Glutamatergic neuron (in vitro differentiated cells): ENCODE results near the gene STK24. TPM values are rescaled to one million over a fixed set of nuclear protein-coding genes. Genes with fewer than 3 reads are reported as not detected.

Experiments
- DNase-seq: peaks from one replicate; pipeline ENCODE4 v3.0.0; 2022
- H3K27ac Mint-ChIP-seq: one replicate; pipeline ENCODE4 v1.8.0; 2020; ENCODE audit warnings: mild to moderate bottlenecking, mixed read lengths, inconsistent platforms; ENCODE audit not compliant: unreplicated experiment
- H3K27me3 Mint-ChIP-seq: one replicate; pipeline ENCODE4 v1.8.0; 2020; ENCODE audit warnings: mild to moderate bottlenecking, moderate library complexity, mixed read lengths, inconsistent platforms; ENCODE audit not compliant: unreplicated experiment
- H3K36me3 Mint-ChIP-seq: one replicate; pipeline ENCODE4 v1.8.0; 2020; ENCODE audit warnings: mild to moderate bottlenecking, mixed read lengths, inconsistent platforms; ENCODE audit not compliant: unreplicated experiment
- H3K4me1 Mint-ChIP-seq: one replicate; pipeline ENCODE4 v1.8.0; 2020; ENCODE audit warnings: mild to moderate bottlenecking, low read depth, mixed read lengths, inconsistent platforms; ENCODE audit not compliant: unreplicated experiment
- H3K4me3 Mint-ChIP-seq: one replicate; pipeline ENCODE4 v1.8.0; 2020; ENCODE audit warnings: mild to moderate bottlenecking, mixed read lengths, inconsistent platforms; ENCODE audit not compliant: unreplicated experiment
- H3K9me3 Mint-ChIP-seq: one replicate; pipeline ENCODE4 v1.8.0; 2020; ENCODE audit warnings: mild to moderate bottlenecking, moderate library complexity, mixed read lengths, inconsistent platforms; ENCODE audit not compliant: unreplicated experiment
- total RNA-seq: library from RNA; stranded (reverse); fragmentation: NEBNext Ultra II Directional; extraction: Animal tissue kit (Norgen Biotek cat#: 25700); gene quantifications from one replicate; pipeline ENCODE4 v1.2.1, GENCODE V29; 2021; ENCODE audit not compliant: unreplicated experiment
- TF ChIP-seq, protein P1 (sequence below): fragments of 200-600 bp; sonication (generic); IDR thresholded peaks from one replicate; pipeline ENCODE4 v1.5.0; 2021; ENCODE audit not compliant: partially characterized antibody, unreplicated experiment

Gene STK24
- total RNA-seq, 1 donor from 2014 or later, result 188 TPM

DNA sequence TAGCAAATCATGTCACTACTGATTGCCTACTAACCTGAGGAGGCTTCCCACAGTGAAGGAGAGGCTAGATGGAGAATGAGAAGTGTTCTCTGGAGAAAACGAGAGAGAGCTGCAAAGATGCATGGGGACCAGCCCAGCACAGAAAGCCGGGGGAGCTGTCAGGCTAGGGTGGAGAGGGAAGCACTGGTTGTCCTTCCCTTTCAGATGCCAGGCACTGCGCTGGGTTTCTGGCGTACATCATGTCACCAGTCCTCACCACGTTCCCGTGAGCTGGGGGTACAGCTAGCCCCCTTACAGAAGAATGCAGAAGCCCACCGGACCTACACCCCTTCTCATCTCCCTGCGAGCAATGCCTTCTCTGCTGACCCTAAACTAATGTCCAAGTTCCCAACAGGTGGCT, 86.0 kb downstream of the STK24 start:
- DNase-seq, result no peak
- TF ChIP-seq, protein P1, sequence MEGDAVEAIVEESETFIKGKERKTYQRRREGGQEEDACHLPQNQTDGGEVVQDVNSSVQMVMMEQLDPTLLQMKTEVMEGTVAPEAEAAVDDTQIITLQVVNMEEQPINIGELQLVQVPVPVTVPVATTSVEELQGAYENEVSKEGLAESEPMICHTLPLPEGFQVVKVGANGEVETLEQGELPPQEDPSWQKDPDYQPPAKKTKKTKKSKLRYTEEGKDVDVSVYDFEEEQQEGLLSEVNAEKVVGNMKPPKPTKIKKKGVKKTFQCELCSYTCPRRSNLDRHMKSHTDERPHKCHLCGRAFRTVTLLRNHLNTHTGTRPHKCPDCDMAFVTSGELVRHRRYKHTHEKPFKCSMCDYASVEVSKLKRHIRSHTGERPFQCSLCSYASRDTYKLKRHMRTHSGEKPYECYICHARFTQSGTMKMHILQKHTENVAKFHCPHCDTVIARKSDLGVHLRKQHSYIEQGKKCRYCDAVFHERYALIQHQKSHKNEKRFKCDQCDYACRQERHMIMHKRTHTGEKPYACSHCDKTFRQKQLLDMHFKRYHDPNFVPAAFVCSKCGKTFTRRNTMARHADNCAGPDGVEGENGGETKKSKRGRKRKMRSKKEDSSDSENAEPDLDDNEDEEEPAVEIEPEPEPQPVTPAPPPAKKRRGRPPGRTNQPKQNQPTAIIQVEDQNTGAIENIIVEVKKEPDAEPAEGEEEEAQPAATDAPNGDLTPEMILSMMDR, result no peak
- peaks cover 9% of the 10 kb centered on the region for H3K27me3 Mint-ChIP-seq
- peaks cover 76% of the 10 kb centered on the region for H3K4me1 Mint-ChIP-seq
- H3K9me3 Mint-ChIP-seq, result peaks cover 18% of the 10 kb centered on the region
- no peaks in the 10 kb centered on the region for H3K36me3 Mint-ChIP-seq
- H3K27ac Mint-ChIP-seq, result no peak overlapping the region
- H3K4me3 Mint-ChIP-seq, result no peak overlapping the region

DNA sequence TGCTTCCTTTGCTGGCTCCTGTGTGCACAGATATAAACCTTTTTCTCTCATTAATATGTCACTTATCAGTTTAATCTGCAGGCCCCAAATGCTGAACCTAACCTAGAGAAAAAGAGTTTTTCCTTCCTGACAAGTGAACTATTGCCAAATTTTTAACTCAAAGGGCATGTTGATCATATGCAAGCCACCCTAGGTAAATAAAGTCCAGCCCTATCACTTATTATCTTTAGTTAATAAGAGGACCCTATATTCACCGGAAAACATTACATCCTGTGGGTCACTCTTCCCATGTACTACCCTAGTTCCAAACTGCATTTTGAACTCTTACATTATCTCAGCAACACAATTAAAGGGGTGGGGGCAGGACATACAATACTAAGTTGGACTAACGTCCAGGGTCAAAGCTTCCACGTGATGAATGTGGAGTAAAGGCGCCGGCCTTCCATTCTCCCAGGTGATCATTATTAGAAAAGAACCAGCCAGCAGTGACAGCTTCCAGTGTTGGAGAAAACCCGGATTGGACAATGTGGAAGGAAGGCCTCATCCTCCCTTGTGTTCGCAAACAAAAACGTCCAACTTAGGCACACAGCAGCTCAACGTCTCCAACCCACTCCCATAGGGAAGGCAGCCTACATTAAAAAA, 86.6 kb downstream of the STK24 start:
- Mint-ChIP-seq H3K27ac (no peak overlapping the region), H3K27me3 (peaks cover 12% of the 10 kb centered on the region), H3K9me3 (peaks cover 18% of the 10 kb centered on the region), H3K36me3 (no peaks in the 10 kb centered on the region), H3K4me1 (peaks cover 78% of the 10 kb centered on the region), H3K4me3 (no peak overlapping the region)
- DNase-seq, result no peak
- TF ChIP-seq, protein P1, result no peak

DNA sequence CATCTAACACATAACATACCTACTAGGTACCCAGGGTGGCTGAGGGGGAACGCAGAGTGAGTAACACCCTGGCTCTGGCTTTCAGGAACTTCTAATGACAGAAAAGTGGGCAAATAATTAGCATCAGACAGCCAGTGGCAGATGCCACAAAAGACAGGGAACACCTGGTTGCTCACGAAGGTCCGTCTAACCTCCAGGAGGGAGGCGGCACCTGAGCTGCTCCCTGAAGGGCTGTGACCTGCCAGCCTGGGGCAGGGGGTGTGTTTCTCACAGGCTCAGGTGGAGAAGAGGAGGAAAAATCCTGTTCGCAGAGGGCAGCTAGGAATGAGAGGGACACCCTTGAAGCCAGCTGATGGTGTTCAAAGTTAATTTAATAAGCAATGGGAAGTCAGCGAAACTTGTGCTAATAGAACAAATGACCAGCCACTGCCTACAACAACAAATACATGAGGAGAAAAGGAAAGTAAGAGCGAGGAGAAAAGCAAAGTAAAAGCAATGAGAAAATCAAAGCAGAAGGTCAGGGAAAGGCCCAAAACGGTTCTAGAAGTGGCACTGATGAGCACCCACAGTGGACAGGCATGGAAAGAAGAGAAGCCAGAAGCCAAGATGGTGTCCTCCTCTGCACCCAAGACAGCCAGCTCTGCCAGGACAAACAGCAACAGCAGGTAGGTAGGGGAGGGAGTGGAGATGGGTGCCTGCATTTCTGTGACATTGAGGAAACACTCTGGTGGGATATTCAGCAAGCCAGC, 87.3 kb downstream of the STK24 start:
- H3K4me1 Mint-ChIP-seq, result peaks cover 78% of the 10 kb centered on the region

DNA sequence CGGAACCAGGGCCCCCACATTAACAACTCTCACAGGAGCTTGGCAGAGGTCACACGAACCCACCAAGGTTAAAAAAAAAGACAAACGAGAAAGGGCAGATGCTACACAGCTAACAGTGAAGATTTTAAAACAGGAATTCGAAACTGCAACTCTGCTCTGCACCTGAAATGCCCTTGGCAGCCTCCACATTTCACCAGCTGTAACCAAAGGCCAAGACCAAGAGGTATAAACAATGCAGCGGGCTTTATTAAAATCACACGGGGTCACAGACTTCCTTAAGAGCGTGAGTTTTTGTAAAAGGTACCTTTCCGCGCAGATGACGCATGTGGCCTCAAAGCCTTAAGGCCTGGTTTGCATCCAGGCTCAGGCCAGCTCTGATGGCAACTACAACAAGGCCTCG, 88.2 kb downstream of the STK24 start:
- peaks cover 86% of the 10 kb centered on the region for H3K4me1 Mint-ChIP-seq
- TF ChIP-seq, protein P1, result no peak

More for the DNA sequence above, 87.3 kb downstream of the STK24 start:
- H3K36me3 Mint-ChIP-seq, result no peaks in the 10 kb centered on the region
- TF ChIP-seq, protein P1, result no peak
- H3K9me3 Mint-ChIP-seq, result peaks cover 20% of the 10 kb centered on the region
- peaks cover 12% of the 10 kb centered on the region for H3K27me3 Mint-ChIP-seq
- H3K4me3 Mint-ChIP-seq, result peak overlapping the region; percentile 36
- peak overlapping the region; percentile 25 for H3K27ac Mint-ChIP-seq
- no peak for DNase-seq

DNA sequence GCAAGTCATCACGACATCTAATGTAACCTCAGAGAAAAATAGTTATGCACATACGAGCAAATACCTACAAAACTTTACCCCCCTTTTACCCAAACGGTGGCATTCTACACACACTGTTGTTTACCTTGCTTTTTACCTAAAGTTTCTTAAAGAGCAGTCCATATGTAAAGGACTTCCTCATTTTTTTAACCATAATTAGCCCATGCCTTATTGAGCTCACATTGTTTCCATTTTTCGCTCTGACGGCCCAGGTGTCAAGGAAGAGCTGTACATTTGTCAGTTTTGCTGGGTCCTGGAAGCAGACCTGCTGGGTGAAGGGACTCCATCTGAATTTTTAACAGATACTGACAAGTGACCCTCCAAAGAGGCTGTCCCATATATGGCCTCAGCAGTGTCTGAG, 89.4 kb downstream of the STK24 start:
- H3K9me3 Mint-ChIP-seq, result peaks cover 24% of the 10 kb centered on the region
- H3K4me1 Mint-ChIP-seq, result peaks cover 86% of the 10 kb centered on the region
- peak overlapping the region; percentile 53 for H3K27ac Mint-ChIP-seq
- DNase-seq, result no peak
- TF ChIP-seq, protein P1, result no peak
- H3K4me3 Mint-ChIP-seq, result peak overlapping the region; percentile 23
- no peaks in the 10 kb centered on the region for H3K36me3 Mint-ChIP-seq
- peaks cover 11% of the 10 kb centered on the region for H3K27me3 Mint-ChIP-seq

More for the DNA sequence above, 88.2 kb downstream of the STK24 start:
- H3K27ac Mint-ChIP-seq, result no peak overlapping the region
- peaks cover 12% of the 10 kb centered on the region for H3K27me3 Mint-ChIP-seq
- no peaks in the 10 kb centered on the region for H3K36me3 Mint-ChIP-seq
- DNase-seq, result no peak
- peaks cover 24% of the 10 kb centered on the region for H3K9me3 Mint-ChIP-seq
- no peak overlapping the region for H3K4me3 Mint-ChIP-seq
